ENCODE results near the gene THEMIS. TPM values are rescaled to one million over a fixed set of nuclear protein-coding genes. Genes with fewer than 3 reads are reported as not detected.
"Not testable (repeated sequence)": the region's sequence is repeated elsewhere in the genome, so short reads cannot be mapped to it uniquely, and the experiment has no call there.

Gene THEMIS
- total RNA-seq, 1 experiment from 2014 or later = not detected

- H3K9me3 Mint-ChIP-seq; DNase-seq (ENCODE audit: low spot score); ATAC-seq; POLR2A ChIA-PET; H3K4me1 Mint-ChIP-seq; H3K27ac Mint-ChIP-seq; H3K4me3 Mint-ChIP-seq; H3K36me3 Mint-ChIP-seq; H3K27me3 Mint-ChIP-seq (ENCODE audit: low read depth): not testable (repeated sequence)
- CTCF ChIA-PET = interaction anchor here (1.5 kb wide), 1 partner anchor 81 kb away, joined by 3 read pairs; no protein-coding TSS in a partner anchor
Measured at GRCh38 chr6:127687490-127687889, 213.4 kb downstream of the THEMIS start.

- peaks cover 8% of the 10 kb centered on the region for H3K9me3 Mint-ChIP-seq
- POLR2A ChIA-PET = interaction anchor here (0.6 kb wide), 1 partner anchor 10 kb away, joined by 3 read pairs; no protein-coding TSS in a partner anchor
- peaks cover 5% of the 10 kb centered on the region; the same call in 1 of the 2 replicates for H3K36me3 Mint-ChIP-seq
- CTCF ChIA-PET = interaction anchor here (1.3 to 1.6 kb wide), 3 partner anchors 44 to 80 kb away, joined by 3 to 5 read pairs (median 3); no protein-coding TSS in a partner anchor
- DNase-seq (ENCODE audit: low spot score) (no peak), ATAC-seq (no peak; the same call in 1 of the 2 replicates)
- TF ChIP-seq IRF1 (CRISPR knock-in tag; IDR thresholded peaks at IDR 0.05) (no peak), E2F4 (CRISPR knock-in tag; IDR thresholded peaks at IDR 0.05; ENCODE audit: borderline replicate concordance, low read depth) (no peak), ZNF263 (CRISPR knock-in tag; IDR thresholded peaks at IDR 0.05; ENCODE audit: low read depth) (no peak), TEAD1 (CRISPR knock-in tag; IDR thresholded peaks at IDR 0.05) (no peak), SP1 (CRISPR knock-in tag; conservative IDR thresholded peaks at IDR 0.05) (no peak), PRDM15 (CRISPR knock-in tag; IDR thresholded peaks at IDR 0.05) (no peak), SMAD4 (CRISPR knock-in tag; IDR thresholded peaks at IDR 0.05) (no peak), NR1H2 (CRISPR knock-in tag; IDR thresholded peaks at IDR 0.05) (no peak), RELA (CRISPR knock-in tag; IDR thresholded peaks at IDR 0.05; ENCODE audit: borderline replicate concordance) (no peak), ATF1 (CRISPR knock-in tag; IDR thresholded peaks at IDR 0.05) (no peak), ZNF317 (CRISPR knock-in tag; IDR thresholded peaks at IDR 0.05; ENCODE audit: borderline replicate concordance, low read depth) (no peak), HMGA2 (CRISPR knock-in tag; IDR thresholded peaks at IDR 0.05) (no peak), MXD4 (CRISPR knock-in tag; IDR thresholded peaks at IDR 0.05; ENCODE audit: borderline replicate concordance) (no peak), TEAD4 (CRISPR knock-in tag; IDR thresholded peaks at IDR 0.05) (no peak), AR (CRISPR knock-in tag; IDR thresholded peaks at IDR 0.05) (no peak), GABPB1 (CRISPR knock-in tag; IDR thresholded peaks at IDR 0.05) (no peak), CREB1 (CRISPR knock-in tag; IDR thresholded peaks at IDR 0.05) (no peak), KAT7 (CRISPR knock-in tag; IDR thresholded peaks at IDR 0.05; ENCODE audit: borderline replicate concordance) (no peak), CBFB (CRISPR knock-in tag; IDR thresholded peaks at IDR 0.05; ENCODE audit: low read depth) (no peak)
- H3K27ac Mint-ChIP-seq = no peak overlapping the region
- H3K4me1 Mint-ChIP-seq = peaks cover 6% of the 10 kb centered on the region
- no peak overlapping the region for H3K4me3 Mint-ChIP-seq
- H3K27me3 Mint-ChIP-seq (ENCODE audit: low read depth) = no peaks in the 10 kb centered on the region
Measured at GRCh38 chr6:127686084-127686483, 214.8 kb downstream of the THEMIS start.
